Stimulated activated CD8-positive, alpha-beta memory T cell treated with anti-CD3 and anti-CD28 coated beads, Interleukin-4, amount 100 ng/mL, for 24 hours (primary cell): ENCODE measurements around the gene DNAJC2.
"Not testable (repeated sequence)": the region's sequence is repeated elsewhere in the genome, so short reads cannot be mapped to it uniquely, and the experiment has no call there.

Source experiments
- DNase-seq: peaks from one replicate; pipeline ENCODE4 v3.0.0-alpha.2; 2020; ENCODE audit warnings: low read depth

The DNAJC2 gene

GRCh38 chr7:103266229-103266628 is 78.3 kb downstream of the DNAJC2 start:
- DNase-seq, result not testable (repeated sequence)

DNA sequence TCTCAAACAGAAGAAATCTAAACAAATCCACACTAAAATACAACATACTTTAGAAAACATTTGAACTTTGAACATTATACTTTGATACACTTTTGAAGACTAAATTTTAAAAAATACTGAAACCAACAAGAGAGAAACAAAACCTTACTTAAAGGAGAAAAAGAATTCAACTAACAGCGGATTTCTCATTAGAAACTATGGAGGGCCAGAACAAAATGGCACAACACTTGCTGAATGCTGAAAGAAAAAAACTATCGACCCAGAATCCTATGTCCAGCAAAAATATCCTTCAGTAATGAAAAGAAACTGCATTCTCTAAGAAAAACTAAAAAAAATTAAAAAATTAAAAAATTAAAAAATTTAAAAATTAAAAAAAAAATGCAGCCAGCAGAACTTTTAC is 80.5 kb downstream of the DNAJC2 start:
- not testable (repeated sequence) for DNase-seq
